ENCODE measurements around the gene ATP2B1. TPM values are rescaled to one million over a fixed set of nuclear protein-coding genes. Genes with fewer than 3 reads are reported as not detected.

The ATP2B1 gene
- polyA plus RNA-seq, 12 donors, result 58.9 to 120 (median 100) TPM

DNA sequence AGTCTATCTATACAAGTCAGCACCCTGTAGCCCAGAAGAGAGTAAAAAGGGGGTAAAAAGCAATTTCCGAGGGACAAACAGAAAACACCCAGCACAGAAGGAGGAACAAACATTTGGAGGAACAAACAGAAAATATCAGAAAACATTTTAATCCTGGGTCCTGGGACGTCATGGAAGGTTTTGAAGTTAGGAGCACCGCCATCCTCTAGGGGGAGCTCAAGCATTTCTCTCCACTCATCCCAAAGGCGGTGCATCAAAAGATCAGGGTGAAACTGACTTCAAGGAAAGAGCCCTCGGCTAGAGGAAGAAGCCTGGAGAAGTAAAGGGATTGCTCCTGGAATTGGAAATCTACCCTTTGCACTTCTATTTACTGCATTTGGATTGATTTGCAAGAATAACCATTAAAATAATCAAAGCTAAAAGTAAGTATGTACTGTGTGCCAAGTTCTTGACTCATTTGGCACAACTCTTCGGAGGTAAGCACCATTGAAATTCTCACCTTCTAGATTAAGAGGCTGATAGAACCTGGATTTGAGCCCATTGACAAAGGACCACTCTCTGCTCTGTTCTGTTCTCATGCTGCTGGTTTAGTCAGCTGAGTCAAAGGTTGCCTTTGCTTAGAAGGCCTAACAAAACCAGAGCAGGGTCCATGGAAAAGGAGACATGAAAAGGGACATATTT lies 165.6 kb downstream of the ATP2B1 start:
- peak; percentile 76 for DNase-seq

DNA sequence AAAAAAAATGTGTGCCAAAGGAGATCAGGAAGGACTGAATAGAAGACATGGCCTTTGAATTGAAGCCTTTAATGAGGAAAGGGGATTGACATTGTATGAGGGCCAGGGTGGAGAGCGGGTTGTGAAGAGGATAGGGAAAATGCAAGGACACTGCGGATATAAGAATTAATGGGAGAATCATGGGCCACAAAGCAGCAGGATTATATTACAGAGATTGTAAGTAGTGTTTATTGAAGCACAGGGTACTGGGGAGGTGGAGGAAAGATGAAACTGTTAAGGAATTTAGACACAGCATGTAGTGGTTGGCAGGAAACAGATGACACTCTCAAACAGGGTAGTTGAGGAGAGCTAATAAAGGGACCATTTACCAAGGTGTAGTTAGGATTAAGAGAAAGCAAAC lies 166.4 kb downstream of the ATP2B1 start:
- no peak for DNase-seq

DNA sequence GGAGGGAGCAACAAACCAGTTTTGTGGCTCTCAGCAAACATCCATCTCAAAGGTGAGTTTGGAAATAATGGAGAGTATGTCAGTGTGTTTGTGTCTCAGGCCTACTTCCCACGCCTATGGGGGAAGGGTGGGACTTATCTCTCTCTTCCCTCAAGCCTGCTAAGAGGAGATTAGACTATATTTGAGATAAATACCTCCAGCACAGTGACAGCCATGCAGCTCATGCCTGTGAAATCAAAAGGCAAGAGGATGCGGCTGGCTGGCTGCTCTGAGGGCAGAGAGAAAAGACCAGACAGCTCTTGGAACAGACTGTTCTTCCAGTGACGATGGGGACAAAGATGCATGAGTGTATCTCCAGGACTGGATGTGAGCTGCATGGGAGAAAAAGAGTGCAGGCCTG lies 168.1 kb downstream of the ATP2B1 start:
- no peak for DNase-seq

DNA sequence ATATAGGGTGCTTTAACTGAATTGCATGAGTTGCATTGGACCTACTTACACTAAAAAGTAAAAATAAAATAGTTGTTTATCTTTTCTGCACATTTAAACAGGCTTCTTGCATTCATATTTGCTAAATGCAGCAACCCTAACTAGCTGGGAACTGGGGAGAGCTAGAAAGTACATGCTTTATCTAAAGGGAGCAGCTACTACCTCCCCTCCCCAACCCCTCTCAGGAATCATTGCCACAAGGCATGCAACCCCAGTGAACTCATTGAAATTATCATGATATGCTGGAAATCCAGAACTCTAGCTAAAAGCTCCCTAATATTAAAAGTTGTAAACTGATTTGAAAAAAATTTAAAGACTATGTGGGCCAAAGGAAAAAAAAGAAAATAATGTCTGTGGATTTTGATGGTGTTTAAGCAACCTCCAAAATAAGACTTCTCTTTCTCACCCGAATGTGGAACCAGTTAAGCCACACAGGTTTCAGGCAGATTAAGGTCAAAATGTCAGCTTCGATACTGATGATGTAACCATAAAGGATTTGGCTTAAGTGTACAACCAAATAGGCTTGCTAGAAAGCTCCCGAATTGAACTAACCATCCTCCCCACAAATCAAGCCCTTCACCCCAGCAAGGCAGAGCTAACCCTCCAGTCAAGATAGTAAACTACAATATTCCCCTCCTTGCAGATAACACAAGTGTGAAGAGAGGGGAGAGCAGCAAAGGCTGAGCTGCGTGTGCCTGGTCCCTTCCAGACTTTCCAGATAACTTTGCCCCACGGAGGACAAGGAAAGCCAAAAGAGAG lies 169.0 kb downstream of the ATP2B1 start:
- no peak for DNase-seq

DNA sequence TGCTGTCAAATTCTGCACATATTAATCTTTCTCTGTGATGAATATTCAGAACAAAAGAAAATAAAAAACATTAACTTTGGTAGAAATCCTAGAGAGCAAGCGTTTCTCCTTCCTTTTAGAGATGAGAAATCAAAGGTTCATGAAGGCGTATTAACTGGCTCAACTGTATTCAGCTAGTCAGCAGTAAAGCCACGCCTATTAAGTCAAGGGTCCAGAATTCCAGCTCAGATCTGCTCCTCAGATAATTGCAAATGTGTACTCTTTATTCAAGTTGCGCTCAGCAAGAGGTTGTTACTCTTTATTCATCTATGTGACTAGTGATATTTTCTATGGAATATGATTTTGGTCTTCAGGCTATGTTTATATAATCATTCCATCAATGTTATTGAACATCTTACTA lies 169.7 kb downstream of the ATP2B1 start:
- DNase-seq, result no peak

Other genes starting within 250 kb of the ATP2B1 start
- gene GALNT4, start 184.0 kb downstream of the ATP2B1 start, polyA plus RNA-seq (ENCODE audit: insufficient read length in 12 of 12), result 1 to 10 TPM in 11 of 12 donors, not detected in 1; 2.0 to 10.0 (median 3.5) TPM
- gene POC1B, start 182.8 kb downstream of the ATP2B1 start, polyA plus RNA-seq (ENCODE audit: insufficient read length in 12 of 12), result 10 to 100 TPM in 9 of 12 donors, 1 to 10 TPM in 2, not detected in 1; 7.8 to 17.2 (median 11.6) TPM

Measured in muscle of arm (tissue), 12 donors.